PC-3 (cell line): Measurements from ENCODE around the gene SLC9A9.

ENCODE experiments used
- EZH2 ChIP-seq: fragments of 300-600 bp; sonication (generic); IDR thresholded peaks from one replicate; pipeline ENCODE4 v1.6.1; 2017; ENCODE audit warnings: antibody characterized with exemption, mild to moderate bottlenecking, low read length; ENCODE audit not compliant: unreplicated experiment
- EZH2phosphoT487 ChIP-seq: fragments of 300-600 bp; sonication (generic); IDR thresholded peaks from 2 replicates; pipeline ENCODE4 v1.6.1; 2018; ENCODE audit warnings: mild to moderate bottlenecking, antibody characterized with exemption, low read length, borderline replicate concordance
- TF ChIP-seq, protein P1 (sequence below): fragments of 300-600 bp; sonication (generic); conservative IDR thresholded peaks from 2 replicates; pipeline ENCODE4 v1.5.1; 2017; ENCODE audit warnings: antibody characterized with exemption, low read depth, mild to moderate bottlenecking, low read length

DNA sequence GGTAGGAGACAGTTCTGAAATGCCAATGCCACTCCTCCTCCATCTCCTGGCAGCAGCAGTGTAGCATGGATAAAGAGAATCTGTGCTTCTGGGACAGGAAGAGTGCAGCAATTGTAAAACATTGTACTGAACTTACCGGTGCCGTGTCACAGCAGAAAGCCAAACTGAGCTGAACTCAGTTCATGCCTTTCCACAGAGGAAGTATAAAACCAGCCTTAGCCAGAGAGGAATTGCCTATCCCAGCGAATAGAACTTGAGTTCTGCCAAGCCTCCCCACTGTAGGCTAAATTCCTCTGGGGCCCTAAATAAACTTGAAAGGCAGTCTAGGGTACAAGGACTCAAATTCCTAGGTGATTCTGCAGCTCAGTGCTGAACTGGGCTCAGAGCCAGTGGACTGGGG, 148.8 kb downstream of the SLC9A9 start:
- TF ChIP-seq EZH2phosphoT487 (no peak), EZH2 (no peak)
- TF ChIP-seq, protein P1, sequence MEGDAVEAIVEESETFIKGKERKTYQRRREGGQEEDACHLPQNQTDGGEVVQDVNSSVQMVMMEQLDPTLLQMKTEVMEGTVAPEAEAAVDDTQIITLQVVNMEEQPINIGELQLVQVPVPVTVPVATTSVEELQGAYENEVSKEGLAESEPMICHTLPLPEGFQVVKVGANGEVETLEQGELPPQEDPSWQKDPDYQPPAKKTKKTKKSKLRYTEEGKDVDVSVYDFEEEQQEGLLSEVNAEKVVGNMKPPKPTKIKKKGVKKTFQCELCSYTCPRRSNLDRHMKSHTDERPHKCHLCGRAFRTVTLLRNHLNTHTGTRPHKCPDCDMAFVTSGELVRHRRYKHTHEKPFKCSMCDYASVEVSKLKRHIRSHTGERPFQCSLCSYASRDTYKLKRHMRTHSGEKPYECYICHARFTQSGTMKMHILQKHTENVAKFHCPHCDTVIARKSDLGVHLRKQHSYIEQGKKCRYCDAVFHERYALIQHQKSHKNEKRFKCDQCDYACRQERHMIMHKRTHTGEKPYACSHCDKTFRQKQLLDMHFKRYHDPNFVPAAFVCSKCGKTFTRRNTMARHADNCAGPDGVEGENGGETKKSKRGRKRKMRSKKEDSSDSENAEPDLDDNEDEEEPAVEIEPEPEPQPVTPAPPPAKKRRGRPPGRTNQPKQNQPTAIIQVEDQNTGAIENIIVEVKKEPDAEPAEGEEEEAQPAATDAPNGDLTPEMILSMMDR, result no peak
